B cell (primary cell): ENCODE results near the gene ISLR2. TPM values are rescaled to one million over a fixed set of nuclear protein-coding genes. Genes with fewer than 3 reads are reported as not detected.

Source experiments
- ATAC-seq: fragments of 200-7000 bp; cut with Tn5 transposase; one replicate; pipeline ENCODE4 v1.10.0; 2021; ENCODE audit warnings: low read depth, mild to moderate bottlenecking, moderate number of reproducible peaks, moderate library complexity
- CTCF ChIA-PET: fragments of 350-600 bp; sonication (Branson Sonifier 250); formaldehyde crosslinking; loops from one replicate; lab custom pipeline; 2021; ENCODE audit warnings: antibody characterized with exemption, inconsistent platforms; lab: Charles Lee
- POLR2A ChIA-PET: fragments of 350-600 bp; sonication (Branson Sonifier 250); formaldehyde crosslinking; loops from one replicate; lab custom pipeline; 2021; ENCODE audit warnings: antibody characterized with exemption; lab: Charles Lee
- DNase-seq: peaks from one replicate; pipeline ENCODE4 v3.0.0; 2013
- H2AFZ ChIP-seq: 2 replicates; pipeline ENCODE4 v1.6.1; 2012; ENCODE audit warnings: mild to moderate bottlenecking, low read depth, low read length; ENCODE audit not compliant: insufficient read depth, poor library complexity, severe bottlenecking
- H3K27ac ChIP-seq, 2 donors: 1 replicate in 1 of 2; 2 replicates in 1 of 2; pipeline ENCODE4 v1.5.1; 2012 to 2013; ENCODE audit warnings: low read length in 2 of 2, mild to moderate bottlenecking in 2 of 2, moderate library complexity in 1 of 2
- H3K27me3 ChIP-seq, 4 experiments: fragments of 200-600 bp in 1 of 4; sonication (generic) in 1 of 4; replicated peaks in 1 of 4; 1 replicate in 2 of 4; 2 replicates in 2 of 4; pipeline versions ENCODE4 v1.6.1 to v1.7.0; 2013 to 2016; ENCODE audit warnings: low read length in 3 of 4, mild to moderate bottlenecking in 2 of 4, mixed read lengths in 1 of 4, moderate library complexity in 1 of 4; ENCODE audit not compliant: insufficient read depth in 4 of 4, control insufficient read depth in 3 of 4; ENCODE audit errors: control extremely low read depth in 1 of 4
- H3K36me3 ChIP-seq, 2 experiments: replicated peaks in 1 of 2; 1 replicate in 1 of 2; 2 replicates in 1 of 2; pipeline versions ENCODE4 v1.6.1 to v1.7.1; 2013; ENCODE audit warnings: low read length in 1 of 2; ENCODE audit not compliant: insufficient read depth in 2 of 2, control insufficient read depth in 1 of 2; ENCODE audit errors: control extremely low read depth in 1 of 2, extremely low read depth in 1 of 2
- H3K4me1 ChIP-seq, 2 donors: fragments of 200-600 bp in 1 of 2; sonication (generic) in 1 of 2; 1 replicate in 1 of 2; 2 replicates in 1 of 2; pipeline versions ENCODE4 v1.5.1 to v1.6.1; 2013 to 2017; ENCODE audit warnings: low read length in 2 of 2; ENCODE audit not compliant: control insufficient read depth in 2 of 2, insufficient read depth in 2 of 2
- H3K4me2 ChIP-seq: replicated peaks from 2 replicates; pipeline ENCODE3; 2012; ENCODE audit warnings: mild to moderate bottlenecking, low read depth, low read length; ENCODE audit not compliant: poor library complexity, severe bottlenecking
- H3K4me3 ChIP-seq, 5 experiments: fragments of 200-600 bp in 1 of 5; sonication (generic) in 1 of 5; 1 replicate in 3 of 5; 2 replicates in 2 of 5; pipeline versions ENCODE4 v1.5.1 to v1.7.0; 2011 to 2016; ENCODE audit warnings: low read length in 4 of 5, mild to moderate bottlenecking in 4 of 5, low read depth in 2 of 5, control low read depth in 1 of 5, moderate library complexity in 1 of 5; ENCODE audit not compliant: insufficient read depth in 1 of 5; ENCODE audit errors: control extremely low read depth in 1 of 5, extremely low read depth in 1 of 5
- H3K79me2 ChIP-seq: fragments of 200-600 bp; sonication (generic); one replicate; pipeline ENCODE4 v1.6.0; 2016; ENCODE audit warnings: low read length; ENCODE audit not compliant: control insufficient read depth, insufficient read depth
- H3K9ac ChIP-seq: fragments of 200-600 bp; sonication (generic); 2 replicates; pipeline ENCODE4 v1.6.1; 2017; ENCODE audit warnings: mild to moderate bottlenecking, low read length, moderate library complexity
- H3K9me3 ChIP-seq, 3 donors: one replicate each; pipeline versions ENCODE4 v1.6.1 to v1.7.1; 2013; ENCODE audit warnings: low read length in 2 of 3; ENCODE audit not compliant: control insufficient read depth in 2 of 3, insufficient read depth in 1 of 3; ENCODE audit errors: control extremely low read depth in 1 of 3
- H4K20me1 ChIP-seq: 2 replicates; pipeline ENCODE4 v1.6.0; 2012; ENCODE audit warnings: mild to moderate bottlenecking, low read length; ENCODE audit not compliant: insufficient read depth, control insufficient read depth, poor library complexity, severe bottlenecking
- H3K27ac Mint-ChIP-seq: one replicate; pipeline ENCODE4 v1.8.0; 2021; ENCODE audit warnings: mixed read lengths
- H3K27me3 Mint-ChIP-seq: one replicate; pipeline ENCODE4 v1.8.0; 2021; ENCODE audit warnings: mixed read lengths
- H3K4me1 Mint-ChIP-seq: one replicate; pipeline ENCODE4 v1.8.0; 2021; ENCODE audit warnings: mixed read lengths
- H3K4me3 Mint-ChIP-seq: one replicate; pipeline ENCODE4 v1.8.0; 2021; ENCODE audit warnings: mixed read lengths
- H3K9me3 Mint-ChIP-seq: one replicate; pipeline ENCODE4 v1.8.0; 2022; ENCODE audit warnings: mixed read lengths; ENCODE audit not compliant: insufficient read depth
- EZH2 ChIP-seq: IDR thresholded peaks from 2 replicates; pipeline ENCODE4 v1.6.1; 2012; ENCODE audit warnings: borderline replicate concordance, low read depth, mild to moderate bottlenecking, moderate library complexity, low read length; ENCODE audit not compliant: insufficient read depth, poor library complexity, severe bottlenecking
- WGBS: methylation state at CpG from one replicate; pipeline ENCODE4 v1.1.5; 2013; ENCODE audit warnings: missing lambda C conversion rate; ENCODE audit not compliant: insufficient coverage; 5-methylcytosine and 5-hydroxymethylcytosine counted together
- intact Hi-C: fragments of 100-400 bp; cut with micrococcal nuclease; formaldehyde crosslinking; loops from one replicate; pipeline ENCODE4 v1.10.0; 2022
- polyA plus RNA-seq: library from polyadenylated mRNA; depleted of rRNA; stranded (reverse); fragments of >200 nt; gene quantifications from 2 replicates; pipeline ENCODE4 v1.2.3, GENCODE V29; 2012
- total RNA-seq, 2 donors: library from RNA; stranded (reverse); fragments of 120-200 nt in 1 of 2; gene quantifications; 1 replicate in 1 of 2; 2 replicates in 1 of 2; pipeline versions ENCODE4 v1.2.3 to v1.2.4, GENCODE V29; 2013 to 2022
- TF ChIP-seq, protein P1 (sequence below): fragments of 200-600 bp; IDR thresholded peaks from one replicate; pipeline ENCODE4 v1.8.0; 2022; ENCODE audit warnings: antibody characterized with exemption, mild to moderate bottlenecking

Gene ISLR2
- total and polyA plus RNA-seq, 2 donors (not counting 1 experiment from before 2014, with no cell fraction given), result not detected

DNA sequence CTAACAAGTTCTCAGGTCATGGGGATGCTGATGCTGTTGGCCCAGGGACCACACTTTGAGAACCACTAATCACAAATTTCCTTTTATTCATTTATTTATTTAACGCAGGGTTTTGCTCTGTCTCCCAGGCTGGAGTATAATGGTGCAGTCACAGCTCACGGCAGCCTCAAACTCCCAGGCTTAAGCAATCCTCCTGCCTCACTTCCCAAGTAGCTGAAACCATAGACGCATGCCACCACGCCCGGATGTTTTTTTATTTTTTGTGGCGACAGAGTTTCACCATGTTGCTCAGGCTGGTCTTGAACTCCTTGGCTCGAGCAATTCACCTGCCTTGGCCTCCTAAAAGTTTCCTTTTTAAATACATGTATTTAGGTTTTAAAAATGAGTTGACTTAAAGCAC, 20.7 kb upstream of the ISLR2 start:
- no peaks in the 10 kb centered on the region for H3K36me3 ChIP-seq
- no peak overlapping the region for H3K27ac ChIP-seq
- H3K9me3 Mint-ChIP-seq, result no peaks in the 10 kb centered on the region
- intact Hi-C loops, result no loop called here
- no peaks in the 10 kb centered on the region for H3K79me2 ChIP-seq
- no peak overlapping the region for H3K4me3 Mint-ChIP-seq
- no peak overlapping the region for H3K9ac ChIP-seq
- no peaks in the 10 kb centered on the region for H3K9me3 ChIP-seq
- no peak overlapping the region for H2AFZ ChIP-seq
- ATAC-seq, result no peak
- no peak overlapping the region for H3K27ac Mint-ChIP-seq
- POLR2A ChIA-PET, result no interaction called here
- DNase-seq, result no peak
- TF ChIP-seq EZH2, result no peak
- TF ChIP-seq, protein P1, sequence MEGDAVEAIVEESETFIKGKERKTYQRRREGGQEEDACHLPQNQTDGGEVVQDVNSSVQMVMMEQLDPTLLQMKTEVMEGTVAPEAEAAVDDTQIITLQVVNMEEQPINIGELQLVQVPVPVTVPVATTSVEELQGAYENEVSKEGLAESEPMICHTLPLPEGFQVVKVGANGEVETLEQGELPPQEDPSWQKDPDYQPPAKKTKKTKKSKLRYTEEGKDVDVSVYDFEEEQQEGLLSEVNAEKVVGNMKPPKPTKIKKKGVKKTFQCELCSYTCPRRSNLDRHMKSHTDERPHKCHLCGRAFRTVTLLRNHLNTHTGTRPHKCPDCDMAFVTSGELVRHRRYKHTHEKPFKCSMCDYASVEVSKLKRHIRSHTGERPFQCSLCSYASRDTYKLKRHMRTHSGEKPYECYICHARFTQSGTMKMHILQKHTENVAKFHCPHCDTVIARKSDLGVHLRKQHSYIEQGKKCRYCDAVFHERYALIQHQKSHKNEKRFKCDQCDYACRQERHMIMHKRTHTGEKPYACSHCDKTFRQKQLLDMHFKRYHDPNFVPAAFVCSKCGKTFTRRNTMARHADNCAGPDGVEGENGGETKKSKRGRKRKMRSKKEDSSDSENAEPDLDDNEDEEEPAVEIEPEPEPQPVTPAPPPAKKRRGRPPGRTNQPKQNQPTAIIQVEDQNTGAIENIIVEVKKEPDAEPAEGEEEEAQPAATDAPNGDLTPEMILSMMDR, result no peak
- H3K27me3 ChIP-seq, result no peaks in the 10 kb centered on the region
- no peak overlapping the region for H3K4me3 ChIP-seq
- no peaks in the 10 kb centered on the region for H3K4me1 ChIP-seq
- no peak overlapping the region for H3K4me2 ChIP-seq
- H3K27me3 Mint-ChIP-seq, result peaks cover 13% of the 10 kb centered on the region
- H3K4me1 Mint-ChIP-seq, result no peaks in the 10 kb centered on the region
- H4K20me1 ChIP-seq, result no peaks in the 10 kb centered on the region
- CTCF ChIA-PET, result no interaction called here
- 100% methylated on average over 2 of the region's 7 CpGs for WGBS

DNA sequence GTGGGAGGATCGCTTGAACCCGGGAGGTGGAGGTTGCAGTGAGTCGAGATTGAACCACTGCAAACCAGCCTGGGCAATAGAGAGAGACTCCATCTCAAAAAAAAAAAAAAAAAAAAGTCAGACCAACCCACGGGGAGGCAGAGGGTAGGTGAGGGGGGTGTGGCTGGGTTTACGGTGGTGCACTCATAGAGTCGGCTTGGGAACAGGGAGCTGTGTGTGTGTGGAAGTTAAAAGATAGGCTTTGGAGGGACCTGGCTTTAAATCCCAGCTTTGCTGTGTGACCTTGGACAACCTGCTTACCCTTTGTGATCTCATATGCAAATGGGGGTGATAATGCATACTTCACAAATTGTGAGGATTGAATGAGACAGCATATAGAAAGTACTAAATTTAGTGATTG, 10.0 kb upstream of the ISLR2 start:
- Histone ChIP-seq H3K4me2 (no peak overlapping the region), H3K36me3 (no peaks in the 10 kb centered on the region), H3K9me3 (peaks cover 0 to 6% (median 0%) of the 10 kb centered on the region in 3 donors), H4K20me1 (no peaks in the 10 kb centered on the region), H3K4me3 (no peak overlapping the region), H3K27me3 (no peaks in the 10 kb centered on the region), H2AFZ (no peak overlapping the region), H3K4me1 (peaks cover 44 to 46% of the 10 kb centered on the region in 2 donors), H3K79me2 (no peaks in the 10 kb centered on the region), H3K27ac (no peak overlapping the region), H3K9ac (no peak overlapping the region)
- Mint-ChIP-seq H3K4me1 (peaks cover 39% of the 10 kb centered on the region), H3K27ac (no peak overlapping the region), H3K27me3 (no peaks in the 10 kb centered on the region), H3K4me3 (no peak overlapping the region), H3K9me3 (peaks cover 3% of the 10 kb centered on the region)
- TF ChIP-seq, protein P1, result no peak
- no peak for TF ChIP-seq EZH2
- ATAC-seq (no peak), DNase-seq (no peak)
- ChIA-PET CTCF (interaction anchor here (0.7 kb wide), 1 partner anchor 192 kb away, joined by 3 read pairs; no protein-coding TSS in a partner anchor), POLR2A (no interaction called here)
- 82% methylated on average over 4 of the region's 6 CpGs for WGBS
- intact Hi-C loops, result no loop called here
